Hepatocyte (in vitro differentiated cells): ENCODE results near the gene GPANK1.

ENCODE experiments used
- CTCF ChIP-seq: fragments of 200-600 bp; sonication (generic); IDR thresholded peaks from 2 replicates; pipeline ENCODE4 v1.5.1; 2016; ENCODE audit warnings: antibody characterized with exemption, mild to moderate bottlenecking; ENCODE audit not compliant: poor library complexity
- EZH2 ChIP-seq: fragments of 200-600 bp; sonication (generic); IDR thresholded peaks from 2 replicates; pipeline ENCODE4 v1.6.1; 2016; ENCODE audit warnings: antibody characterized with exemption, mild to moderate bottlenecking, borderline replicate concordance
- EZH2phosphoT487 ChIP-seq: fragments of 200-600 bp; sonication (generic); IDR thresholded peaks from one replicate; pipeline ENCODE4 v1.6.1; 2018; ENCODE audit warnings: antibody characterized with exemption, mild to moderate bottlenecking, low read depth, moderate library complexity; ENCODE audit not compliant: unreplicated experiment, severe bottlenecking

GRCh38 chr6:31683591-31683990, 18.8 kb upstream of the GPANK1 start:
- TF ChIP-seq CTCF (no peak), EZH2 (no peak), EZH2phosphoT487 (no peak)
